Endodermal cell (in vitro differentiated cells): Measurements from ENCODE around the gene GRM5. TPM values are rescaled to one million over a fixed set of nuclear protein-coding genes. Genes with fewer than 3 reads are reported as not detected.
"Not testable (repeated sequence)": the region's sequence is repeated elsewhere in the genome, so short reads cannot be mapped to it uniquely, and the experiment has no call there.

Experiments
- DNase-seq: peaks from one replicate; pipeline ENCODE4 v3.0.0-alpha.2; 2017
- H3K27ac ChIP-seq: 2 replicates; pipeline ENCODE4 v1.5.1; 2013; ENCODE audit warnings: mild to moderate bottlenecking, low read depth, low read length, moderate library complexity
- H3K27me3 ChIP-seq: 2 replicates; pipeline ENCODE4 v1.6.1; 2013; ENCODE audit warnings: mild to moderate bottlenecking, low read length, moderate library complexity; ENCODE audit not compliant: insufficient read depth, control insufficient read depth, poor library complexity, severe bottlenecking
- H3K36me3 ChIP-seq: 2 replicates; pipeline ENCODE4 v1.7.0; 2013; ENCODE audit warnings: mild to moderate bottlenecking, low read length, moderate library complexity; ENCODE audit not compliant: control insufficient read depth, insufficient read depth
- H3K4me1 ChIP-seq: one replicate; pipeline ENCODE4 v1.7.0; 2013; ENCODE audit warnings: low read length; ENCODE audit not compliant: control insufficient read depth, insufficient read depth
- H3K4me3 ChIP-seq: 2 replicates; pipeline ENCODE4 v1.5.1; 2013; ENCODE audit warnings: mild to moderate bottlenecking, low read length, moderate library complexity
- H3K9ac ChIP-seq: 2 replicates; pipeline ENCODE4 v1.6.1; 2013; ENCODE audit warnings: mild to moderate bottlenecking, low read length, moderate library complexity; ENCODE audit not compliant: poor library complexity, severe bottlenecking; ENCODE audit errors: extremely low read depth
- H3K9me3 ChIP-seq: 2 replicates; pipeline ENCODE4 v1.6.1; 2013; ENCODE audit warnings: mild to moderate bottlenecking, low read length, moderate library complexity; ENCODE audit not compliant: control insufficient read depth
- H3K27ac Mint-ChIP-seq: 2 replicates; pipeline ENCODE4 v1.8.0; 2020; ENCODE audit warnings: mixed read lengths
- H3K27me3 Mint-ChIP-seq: 2 replicates; pipeline ENCODE4 v1.8.0; 2021; ENCODE audit warnings: mild to moderate bottlenecking, mixed read lengths; ENCODE audit not compliant: insufficient read depth
- H3K36me3 Mint-ChIP-seq: 2 replicates; pipeline ENCODE4 v1.8.0; 2020; ENCODE audit warnings: low read depth, mixed read lengths
- H3K4me1 Mint-ChIP-seq: 2 replicates; pipeline ENCODE4 v1.8.0; 2020; ENCODE audit warnings: mixed read lengths
- H3K4me3 Mint-ChIP-seq: 2 replicates; pipeline ENCODE4 v1.8.0; 2020; ENCODE audit warnings: mild to moderate bottlenecking, moderate library complexity, mixed read lengths
- H3K9me3 Mint-ChIP-seq: 2 replicates; pipeline ENCODE4 v1.8.0; 2020; ENCODE audit warnings: mild to moderate bottlenecking, mixed read lengths
- CTCF ChIP-seq: fragments of 200-600 bp; sonication (generic); conservative IDR thresholded peaks from 2 replicates; pipeline ENCODE4 v1.5.0; 2021; ENCODE audit warnings: antibody characterized with exemption, mild to moderate bottlenecking
- WGBS, 2 experiments: methylation state at CpG; one replicate each; pipeline versions ENCODE4 v1.1.5 to v1.1.7; 2013; ENCODE audit warnings: missing lambda C conversion rate in 2 of 2, mixed read lengths in 1 of 2; ENCODE audit not compliant: insufficient coverage in 1 of 2, insufficient read length in 1 of 2; 5-methylcytosine and 5-hydroxymethylcytosine counted together
- total RNA-seq, 2 donors: library from RNA; stranded (reverse); fragmentation: NEBNext Ultra II Directional in 1 of 2; extraction: Animal tissue kit (Norgen Biotek cat#: 25700) in 1 of 2; gene quantifications; 2 replicates in 1 of 2; 3 replicates in 1 of 2; pipeline ENCODE4 v1.2.1, GENCODE V29; 2021

The GRM5 gene
- total RNA-seq, 2 donors from 2014 or later: 0.07 to 0.09 TPM

DNA sequence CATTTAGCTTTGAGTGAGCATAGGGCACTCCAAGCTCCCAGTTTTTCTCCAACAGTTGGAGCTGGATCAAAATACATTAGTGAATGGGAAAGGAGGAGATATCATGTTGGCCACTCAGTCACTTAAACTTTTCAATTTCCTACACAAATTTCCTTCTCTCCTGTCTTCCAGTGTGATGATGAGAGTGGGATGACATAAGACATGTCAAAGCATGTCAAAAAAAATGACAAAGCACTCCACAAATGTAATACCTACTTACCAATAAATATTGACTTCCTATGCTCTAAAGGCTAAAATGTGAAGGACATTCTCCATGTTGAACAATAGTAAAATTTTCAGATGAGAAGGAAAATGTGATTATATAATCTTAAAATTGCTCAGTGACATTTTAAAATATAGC, 1.5 kb upstream of the GRM5 start:
- no peaks in the 10 kb centered on the region for H3K4me1 ChIP-seq
- no peak overlapping the region for H3K4me3 Mint-ChIP-seq
- no peaks in the 10 kb centered on the region for H3K9me3 ChIP-seq
- H3K4me3 ChIP-seq: no peak overlapping the region
- H3K36me3 ChIP-seq: no peaks in the 10 kb centered on the region
- H3K27me3 ChIP-seq: peaks cover 56% of the 10 kb centered on the region
- DNase-seq: no peak
- H3K27ac ChIP-seq: no peak overlapping the region
- no peaks in the 10 kb centered on the region for H3K36me3 Mint-ChIP-seq
- peaks cover 63% of the 10 kb centered on the region for H3K27me3 Mint-ChIP-seq
- H3K9ac ChIP-seq: no peak overlapping the region
- peaks cover 3% of the 10 kb centered on the region for H3K4me1 Mint-ChIP-seq
- H3K9me3 Mint-ChIP-seq: no peaks in the 10 kb centered on the region
- no peak for TF ChIP-seq CTCF
- H3K27ac Mint-ChIP-seq: no peak overlapping the region

DNA sequence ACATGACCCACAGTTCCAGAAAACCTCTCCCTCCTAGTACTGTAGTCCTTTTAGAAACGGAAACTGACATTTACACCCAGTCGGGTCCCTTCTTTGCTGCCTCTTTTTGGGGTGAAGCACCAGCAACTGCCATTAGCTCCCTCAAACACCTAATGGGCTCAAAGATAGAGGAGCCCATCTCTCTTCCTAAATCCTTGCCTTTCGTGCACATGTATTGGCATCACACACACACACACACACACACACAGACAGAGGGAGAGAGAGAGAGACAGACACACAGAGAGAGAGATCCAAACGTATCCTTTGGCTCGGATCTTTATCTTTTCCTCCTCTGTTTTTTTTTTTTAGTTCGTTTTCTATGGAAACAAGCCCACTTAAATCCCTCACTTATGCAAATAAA, 716 bp downstream of the GRM5 start:
- H3K36me3 ChIP-seq: no peaks in the 10 kb centered on the region
- Mint-ChIP-seq H3K27ac (no peak overlapping the region), H3K4me1 (peaks cover 3% of the 10 kb centered on the region), H3K4me3 (peak overlapping the region; percentile 37), H3K27me3 (peaks cover 69% of the 10 kb centered on the region), H3K36me3 (no peaks in the 10 kb centered on the region), H3K9me3 (no peaks in the 10 kb centered on the region)
- WGBS, 2 experiments: 40 to 83% methylated on average over 2 to 4 of the region's 6 CpGs
- H3K27me3 ChIP-seq: peaks cover 70% of the 10 kb centered on the region
- no peak overlapping the region for H3K9ac ChIP-seq
- no peak for TF ChIP-seq CTCF
- H3K4me1 ChIP-seq: no peaks in the 10 kb centered on the region
- no peak for DNase-seq
- H3K9me3 ChIP-seq: no peaks in the 10 kb centered on the region
- no peak overlapping the region for H3K4me3 ChIP-seq
- no peak overlapping the region for H3K27ac ChIP-seq

- WGBS, 2 experiments: 10 to 40% methylated on average over 2 to 14 of the region's 17 CpGs
- not testable (repeated sequence) for H3K4me3 Mint-ChIP-seq, H3K4me3 ChIP-seq
Measured at GRCh38 chr11:89063481-89063951, 2.3 kb downstream of the GRM5 start.

GRCh38 chr11:89062771-89063298, 2.9 kb downstream of the GRM5 start:
- H3K27me3 Mint-ChIP-seq: peaks cover 62% of the 10 kb centered on the region
- H3K36me3 ChIP-seq, H3K4me1 Mint-ChIP-seq, H3K36me3 Mint-ChIP-seq, H3K4me3 ChIP-seq, H3K9ac ChIP-seq, H3K9me3 Mint-ChIP-seq, H3K27ac ChIP-seq, H3K9me3 ChIP-seq, H3K4me3 Mint-ChIP-seq, H3K4me1 ChIP-seq, H3K27ac Mint-ChIP-seq: not testable (repeated sequence)
- peaks cover 68% of the 10 kb centered on the region for H3K27me3 ChIP-seq
- 16 to 41% methylated on average over 5 to 15 of the region's 25 CpGs for WGBS, 2 experiments
- DNase-seq: peak; percentile 66

More at GRCh38 chr11:89063481-89063951, 2.3 kb downstream of the GRM5 start:
- not testable (repeated sequence) for H3K36me3 Mint-ChIP-seq, H3K9me3 ChIP-seq, DNase-seq, H3K27ac ChIP-seq, H3K9me3 Mint-ChIP-seq, H3K36me3 ChIP-seq, H3K4me1 ChIP-seq, H3K4me1 Mint-ChIP-seq, H3K27ac Mint-ChIP-seq, H3K9ac ChIP-seq
- H3K27me3 ChIP-seq: peaks cover 70% of the 10 kb centered on the region
- H3K27me3 Mint-ChIP-seq: peaks cover 65% of the 10 kb centered on the region

DNA sequence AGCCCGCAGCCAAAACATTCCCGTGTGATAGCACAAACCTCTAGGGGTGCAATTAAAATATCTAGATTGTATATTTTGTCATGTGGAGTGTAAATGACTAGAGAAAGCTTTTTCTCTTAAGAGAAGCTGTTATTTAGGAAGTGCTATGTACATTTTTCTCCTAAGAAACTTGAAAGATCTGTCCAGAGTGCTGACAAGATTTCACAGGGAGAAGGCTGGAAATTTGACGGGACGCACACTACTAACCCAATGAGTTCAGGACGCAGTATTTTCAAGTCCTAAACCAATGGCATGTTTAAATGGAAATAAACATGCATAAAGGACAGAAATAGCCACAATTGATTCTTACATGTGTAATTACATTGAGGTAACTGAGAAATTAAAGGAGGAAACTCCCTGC, 3.9 kb downstream of the GRM5 start:
- not testable (repeated sequence) for H3K27ac Mint-ChIP-seq, H3K9ac ChIP-seq, DNase-seq, H3K36me3 Mint-ChIP-seq, H3K9me3 ChIP-seq, H3K36me3 ChIP-seq, H3K4me1 ChIP-seq, H3K4me3 ChIP-seq, H3K4me3 Mint-ChIP-seq, H3K27ac ChIP-seq, H3K9me3 Mint-ChIP-seq
- Mint-ChIP-seq H3K27me3 (peaks cover 52% of the 10 kb centered on the region), H3K4me1 (peaks cover 10% of the 10 kb centered on the region)
- WGBS, 2 experiments: 64 to 79% methylated on average over 2 to 4 of the region's 5 CpGs
- peaks cover 58% of the 10 kb centered on the region for H3K27me3 ChIP-seq

DNA sequence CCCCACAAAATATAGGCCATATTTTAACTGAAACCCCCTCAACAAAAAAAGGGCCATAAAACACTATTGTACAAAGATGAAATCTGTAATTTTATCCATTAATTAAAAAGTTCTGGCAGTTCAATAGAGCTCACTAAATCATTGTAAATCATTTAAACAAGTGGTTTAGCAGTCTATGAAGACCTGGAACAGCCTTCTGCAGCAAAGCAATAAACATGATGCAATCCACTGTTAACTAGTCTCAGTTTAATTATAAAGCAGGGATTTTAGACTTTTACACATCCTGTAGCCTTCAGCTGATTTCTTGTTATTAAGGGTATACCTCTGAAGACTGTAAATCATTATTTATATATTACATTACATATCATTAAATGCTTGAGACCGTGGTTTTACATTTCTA, 8.4 kb downstream of the GRM5 start:
- H3K4me1 ChIP-seq, H3K27ac Mint-ChIP-seq, H3K9ac ChIP-seq, H3K9me3 ChIP-seq, H3K36me3 ChIP-seq, H3K36me3 Mint-ChIP-seq, DNase-seq, H3K4me1 Mint-ChIP-seq, H3K4me3 Mint-ChIP-seq, H3K9me3 Mint-ChIP-seq, H3K27ac ChIP-seq, H3K4me3 ChIP-seq: not testable (repeated sequence)
- H3K27me3 Mint-ChIP-seq: peaks cover 11% of the 10 kb centered on the region
- H3K27me3 ChIP-seq: peaks cover 15% of the 10 kb centered on the region
- WGBS, 2 experiments: no CpG with 5 or more reads among the region's 1 CpG
